IPS-NIHi7 (cell line): ENCODE measurements around the gene LRP3.
"Not testable (repeated sequence)": the region's sequence is repeated elsewhere in the genome, so short reads cannot be mapped to it uniquely, and the experiment has no call there.

Experiments
- DNase-seq: peaks from one replicate; pipeline ENCODE4 v3.0.0; 2012; ENCODE audit warnings: mixed read lengths; ENCODE audit errors: extremely low spot score

The LRP3 gene

DNA sequence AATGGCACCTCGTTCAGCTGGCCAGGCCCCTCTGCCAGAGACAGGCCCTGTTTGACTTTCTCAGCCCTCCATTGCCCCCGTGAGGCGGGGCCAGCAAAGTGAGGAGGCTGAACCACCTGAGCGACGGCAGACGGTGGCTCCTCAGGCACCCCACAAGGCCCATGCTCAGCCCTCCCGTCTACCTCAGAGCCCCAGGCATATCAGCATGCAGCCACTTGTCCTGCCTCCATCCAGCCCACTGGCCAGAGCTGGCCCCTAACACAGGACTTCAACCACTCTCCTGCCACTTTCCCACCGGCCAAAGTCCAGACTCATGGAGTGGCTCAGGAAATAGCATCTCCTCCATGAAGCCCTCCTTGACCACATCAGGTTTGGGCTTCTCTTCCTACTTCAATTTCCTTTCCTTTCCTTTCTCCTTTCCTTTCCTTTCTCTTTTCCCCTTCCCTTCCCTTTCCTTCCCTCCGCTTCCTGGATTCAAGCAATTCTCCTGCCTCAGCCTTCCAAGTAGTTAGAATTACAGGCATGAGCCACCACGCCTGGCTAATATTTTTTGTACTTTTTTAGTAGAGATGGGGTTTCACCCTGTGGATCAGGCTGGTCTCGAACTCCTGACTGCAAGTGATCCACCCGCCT, 22.2 kb downstream of the LRP3 start:
- peak; percentile 58 for DNase-seq

DNA sequence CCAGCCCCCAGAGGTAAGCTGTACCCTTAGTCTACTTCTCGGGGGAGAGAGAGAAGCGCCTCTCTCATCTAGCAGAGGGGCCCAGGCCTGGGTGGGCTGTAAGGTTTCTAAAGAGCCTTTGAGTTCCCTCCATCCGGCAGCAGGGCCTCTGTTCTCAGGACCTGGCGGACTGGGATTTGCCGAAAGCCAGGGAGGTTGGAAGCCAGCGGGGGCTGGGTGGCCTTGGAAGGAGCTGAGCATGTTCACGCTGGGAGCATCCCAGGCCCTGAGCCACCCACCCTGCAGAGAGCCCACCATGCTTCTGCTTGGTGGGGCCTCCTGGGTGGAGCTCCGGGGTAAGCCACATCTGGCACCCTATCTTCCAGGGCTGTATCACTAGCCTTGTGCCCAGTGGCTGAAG, 23.8 kb downstream of the LRP3 start:
- no peak for DNase-seq

DNA sequence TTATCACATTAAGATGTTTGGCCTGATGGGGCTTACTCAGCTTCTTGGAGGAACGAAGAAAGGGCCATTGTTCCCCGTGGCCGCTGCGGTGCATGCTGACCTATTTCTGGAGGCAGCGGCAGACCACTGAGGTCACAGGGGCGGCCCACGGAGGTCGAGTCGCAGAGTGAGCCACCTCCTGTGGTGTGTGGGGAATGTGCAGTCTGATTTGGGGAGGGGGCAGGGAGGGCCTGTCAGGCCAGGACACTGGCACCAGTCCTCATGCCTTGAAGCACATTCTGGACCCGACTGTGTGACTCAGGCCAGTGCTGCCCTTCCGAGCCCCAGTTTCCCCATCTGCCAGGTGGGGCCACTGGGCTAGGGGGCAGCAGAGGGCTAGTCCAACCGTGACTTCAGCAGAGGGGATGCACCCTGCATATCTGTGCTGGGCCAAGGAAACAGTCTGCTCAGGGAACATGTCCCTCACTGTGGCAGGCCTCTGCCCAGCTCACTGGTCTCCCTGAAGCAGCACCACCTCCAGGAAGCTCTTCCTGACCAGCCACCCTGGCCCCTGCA, 25.2 kb downstream of the LRP3 start:
- peak; percentile 65 for DNase-seq

DNA sequence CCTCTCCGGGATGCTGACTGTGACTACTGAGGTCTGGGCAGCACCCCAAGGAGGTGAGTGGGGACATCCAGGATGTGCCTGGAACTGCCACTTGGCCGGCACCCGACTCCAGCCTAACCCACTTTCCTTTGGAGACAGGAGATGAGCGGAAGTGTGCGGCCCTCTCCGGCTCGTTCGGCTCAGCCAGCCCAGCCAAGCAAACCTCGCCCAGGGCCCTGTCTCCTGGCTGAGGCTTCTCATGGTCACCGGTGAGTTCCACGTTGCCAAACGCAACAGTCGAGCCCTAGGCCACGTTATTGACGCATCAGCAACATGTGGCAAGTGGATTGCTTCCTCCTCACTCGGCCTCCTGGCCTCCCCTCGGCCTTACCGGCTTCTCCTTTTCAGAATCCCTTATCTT, 26.0 kb downstream of the LRP3 start:
- DNase-seq, result no peak

DNA sequence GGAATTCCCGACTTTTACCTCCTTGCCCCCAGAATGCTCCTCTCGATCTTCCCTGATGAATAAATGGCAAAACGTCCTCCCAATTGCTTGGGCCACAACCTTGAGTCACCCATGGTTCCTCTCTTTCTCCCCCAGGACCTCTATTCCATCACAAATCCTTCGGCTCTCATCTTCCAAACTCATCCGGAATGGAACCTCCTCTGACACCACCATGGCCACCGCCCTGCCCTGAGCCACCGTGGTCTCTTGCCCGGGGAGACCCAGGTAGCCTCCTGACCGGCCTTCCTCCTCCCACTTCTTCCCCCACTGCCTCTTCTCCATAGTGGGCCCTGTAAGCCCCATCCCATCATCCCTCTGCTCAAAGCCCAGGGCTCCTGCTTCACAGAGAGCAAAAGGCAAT, 26.6 kb downstream of the LRP3 start:
- DNase-seq, result no peak

DNA sequence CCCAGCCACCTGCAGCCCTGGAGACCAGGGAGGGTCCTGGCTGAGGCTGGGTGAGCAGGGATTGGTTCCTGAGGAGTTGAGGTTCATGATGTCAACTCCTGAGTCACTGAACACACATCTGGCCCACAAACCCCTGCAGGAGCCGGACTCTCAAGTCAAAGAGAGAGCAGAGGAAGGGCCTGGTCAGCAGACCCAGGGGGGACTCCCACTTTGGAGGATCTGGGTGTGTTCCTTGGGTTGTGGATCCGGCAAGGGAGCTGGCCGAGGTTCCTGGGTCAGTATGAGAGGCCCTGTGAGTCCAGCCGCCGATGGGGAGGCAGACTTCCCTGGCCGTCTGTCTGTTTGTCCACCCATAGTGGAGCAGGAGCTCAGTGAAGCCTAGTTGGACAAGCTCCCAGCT, 27.5 kb downstream of the LRP3 start:
- no peak for DNase-seq

DNA sequence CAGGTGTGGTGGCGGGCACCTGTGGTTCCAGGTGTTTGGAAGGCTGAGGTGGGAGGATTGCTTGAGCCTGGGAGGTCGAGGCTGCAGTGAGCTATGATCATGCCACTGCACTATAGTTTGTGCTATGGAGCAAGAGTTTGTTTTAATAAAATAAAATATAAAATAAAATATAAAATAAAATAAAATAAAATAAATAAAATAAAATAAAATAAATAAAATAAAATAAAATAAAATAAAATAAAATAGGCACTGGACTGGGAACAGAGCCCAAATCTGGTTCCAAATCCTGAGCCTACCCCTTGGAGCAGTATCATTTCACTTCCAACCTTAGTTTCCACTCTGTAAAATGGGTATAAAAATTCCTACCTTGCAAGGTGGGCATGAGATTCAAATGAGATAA, 28.1 kb downstream of the LRP3 start:
- not testable (repeated sequence) for DNase-seq

DNA sequence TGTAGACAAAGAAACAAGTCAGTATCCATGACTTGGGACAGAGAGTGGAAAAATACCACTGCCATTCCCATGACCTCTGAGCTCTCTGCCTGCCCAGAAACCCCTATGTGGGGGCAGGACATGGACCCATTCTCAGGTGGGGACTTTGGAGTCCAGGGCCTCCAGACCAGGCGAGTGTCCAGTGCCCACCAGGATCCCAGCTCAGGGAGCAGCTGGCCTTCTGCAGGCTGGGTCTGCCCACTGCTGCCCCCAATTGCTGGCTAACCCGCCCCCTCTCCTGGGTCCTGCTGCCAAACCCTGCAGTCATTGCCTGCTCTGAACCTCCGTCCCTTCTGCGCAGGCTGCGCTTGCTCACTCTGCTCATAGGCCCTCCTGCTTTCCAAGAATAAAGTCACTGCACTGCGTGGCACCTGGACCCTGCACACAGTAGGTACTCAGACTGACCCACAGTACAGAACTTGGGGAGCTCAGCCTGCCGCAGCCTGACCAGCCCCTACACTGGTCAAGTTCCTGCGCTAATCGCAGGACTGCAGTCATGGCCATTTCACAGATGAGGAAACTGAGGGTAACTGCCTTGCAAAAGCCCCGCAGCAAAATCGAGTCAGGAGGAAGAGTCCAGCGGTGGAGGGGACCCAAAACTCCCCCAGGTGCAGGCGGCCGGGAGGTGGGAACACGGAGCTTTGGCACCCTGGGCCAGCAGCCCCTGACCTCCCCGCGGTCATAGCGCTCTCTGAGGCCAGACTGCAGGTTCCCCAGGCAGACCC, 30.7 kb downstream of the LRP3 start:
- no peak for DNase-seq

DNA sequence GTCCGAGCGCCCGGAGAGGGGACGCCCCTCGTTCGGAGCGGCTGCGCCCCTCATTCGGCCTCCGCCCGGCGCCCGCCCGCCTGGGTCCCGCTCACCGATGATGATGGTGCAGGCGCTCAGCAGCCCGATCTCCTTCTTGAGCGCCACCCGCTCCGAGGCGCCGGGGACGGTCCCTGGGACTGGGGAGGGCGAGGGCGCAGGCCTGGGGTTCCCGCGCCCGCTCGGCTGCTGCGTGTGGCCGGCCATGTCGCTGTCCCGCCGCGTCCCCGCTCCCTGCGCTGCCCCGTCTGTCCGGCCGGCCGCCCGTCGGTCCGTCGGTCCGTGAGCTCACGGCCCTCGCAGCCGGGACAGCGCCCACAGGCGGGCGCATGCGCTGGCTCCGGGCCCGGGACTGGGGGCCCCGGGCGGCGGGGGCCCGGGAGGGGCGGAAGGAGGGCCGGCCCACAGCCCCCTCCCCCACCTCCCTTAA, 31.4 kb downstream of the LRP3 start, which contains the start of gene SLC7A10:
SLC7A10 (minus strand) TSS at position 393 of the 469 bp plus-strand sequence; CDS start at position 246, 147 bp downstream.
- peak; percentile 62 for DNase-seq

DNA sequence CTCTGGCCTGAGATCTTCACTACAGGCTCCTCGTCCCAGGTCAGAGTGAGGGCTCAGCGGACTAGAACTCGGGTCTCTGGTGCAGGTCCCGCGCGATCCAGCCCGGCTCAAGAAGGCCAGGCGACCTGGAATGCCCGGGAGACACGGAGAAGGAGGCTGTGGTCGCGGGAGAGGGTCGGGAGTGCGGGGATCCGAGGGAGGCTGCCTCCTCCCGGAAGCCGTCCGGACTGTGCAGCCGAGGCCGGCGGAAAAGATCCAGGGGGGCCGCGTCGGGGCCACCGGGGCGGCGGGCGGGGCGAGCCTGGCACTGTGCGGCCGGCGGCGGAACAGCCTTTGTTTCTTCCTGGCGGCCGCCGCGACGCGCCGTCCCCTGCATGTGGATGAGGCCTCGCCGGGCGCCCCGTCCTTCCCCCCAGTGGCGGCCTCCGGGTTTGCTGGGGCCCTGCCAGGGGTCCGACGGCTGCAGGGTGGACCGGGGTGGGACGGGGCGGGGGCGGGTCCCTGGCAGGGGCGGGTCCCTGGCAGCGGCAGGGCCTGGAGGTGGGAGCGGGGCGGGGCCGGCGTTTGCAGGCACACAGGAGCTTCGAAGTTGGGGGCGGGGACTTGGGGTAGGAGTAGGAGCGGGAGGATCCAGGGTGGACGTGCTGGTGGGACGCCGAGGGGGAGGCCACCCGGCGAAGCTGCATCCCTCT, 32.6 kb downstream of the LRP3 start:
- peak; percentile 87 for DNase-seq

DNA sequence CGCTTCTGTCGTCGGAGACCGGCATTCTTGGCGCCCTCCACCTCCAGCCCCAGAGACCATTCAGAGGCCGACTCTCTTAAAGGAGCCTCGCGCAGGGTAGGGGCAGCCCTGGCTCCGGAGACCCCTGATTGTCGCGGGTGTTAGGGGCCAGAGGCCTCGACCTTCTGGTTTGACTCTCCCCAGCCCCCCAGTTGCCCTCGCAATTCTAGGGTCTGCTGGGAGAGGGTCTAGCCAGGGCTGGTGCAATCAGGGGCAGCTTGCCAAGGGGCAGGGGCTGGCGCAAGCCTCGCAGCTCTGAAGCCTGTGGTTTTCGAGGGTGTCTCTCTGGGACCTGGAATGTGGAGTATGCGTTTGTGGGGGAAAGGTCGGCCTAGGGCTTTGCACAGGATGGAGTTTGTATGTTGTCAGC, 33.1 kb downstream of the LRP3 start:
- DNase-seq, result no peak

DNA sequence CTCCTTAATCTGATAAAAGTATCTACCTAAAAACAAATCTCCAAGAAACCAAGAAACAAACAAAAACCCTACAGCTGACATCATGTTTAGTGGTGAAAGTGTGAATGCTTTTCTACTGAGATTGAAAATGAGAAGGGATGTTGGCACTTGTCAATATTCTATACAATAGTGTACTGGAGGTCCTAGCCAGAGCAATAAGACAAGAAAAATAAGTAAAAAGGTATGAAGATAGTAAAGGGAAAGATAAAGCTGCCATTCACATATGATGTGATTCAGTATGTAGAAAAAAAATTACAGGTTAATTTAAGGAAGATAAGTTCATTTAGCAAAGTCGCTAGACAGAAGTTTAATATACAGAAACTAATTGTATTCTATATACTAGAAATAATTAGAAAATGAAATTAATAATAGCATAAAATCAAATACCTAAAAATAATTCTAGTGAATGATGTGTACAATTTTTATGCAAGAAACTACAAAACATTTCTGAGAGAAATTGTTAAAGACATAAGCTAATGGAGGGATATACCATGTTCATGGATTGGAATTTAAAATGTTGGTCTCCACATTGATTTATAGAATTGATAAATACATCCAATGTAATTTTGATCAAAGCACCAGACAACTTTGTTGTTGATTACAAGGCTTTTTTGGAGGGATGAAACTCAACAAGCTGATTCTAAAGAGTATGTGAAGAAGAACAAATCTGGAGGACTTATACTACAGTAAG, 33.9 kb downstream of the LRP3 start:
- DNase-seq, result no peak

DNA sequence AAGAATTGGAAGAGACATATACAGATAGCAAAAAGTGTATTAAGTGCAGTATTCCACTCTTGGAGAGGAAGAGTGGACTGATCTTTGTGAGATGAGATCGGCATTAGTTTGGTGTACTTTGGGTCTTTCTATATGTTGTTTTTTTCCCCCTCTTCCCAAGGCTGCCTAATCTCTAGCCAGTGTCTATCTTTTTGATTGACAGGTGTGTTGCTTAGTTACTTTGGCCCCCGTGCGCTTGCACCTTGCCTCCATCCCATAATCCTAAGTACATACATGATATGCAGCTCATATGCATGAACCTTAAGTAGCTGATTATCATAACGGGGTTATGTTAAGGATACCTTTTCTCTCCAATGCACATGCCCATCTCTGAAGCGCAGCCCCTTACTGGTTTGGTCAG, 35.8 kb downstream of the LRP3 start:
- DNase-seq, result no peak

DNA sequence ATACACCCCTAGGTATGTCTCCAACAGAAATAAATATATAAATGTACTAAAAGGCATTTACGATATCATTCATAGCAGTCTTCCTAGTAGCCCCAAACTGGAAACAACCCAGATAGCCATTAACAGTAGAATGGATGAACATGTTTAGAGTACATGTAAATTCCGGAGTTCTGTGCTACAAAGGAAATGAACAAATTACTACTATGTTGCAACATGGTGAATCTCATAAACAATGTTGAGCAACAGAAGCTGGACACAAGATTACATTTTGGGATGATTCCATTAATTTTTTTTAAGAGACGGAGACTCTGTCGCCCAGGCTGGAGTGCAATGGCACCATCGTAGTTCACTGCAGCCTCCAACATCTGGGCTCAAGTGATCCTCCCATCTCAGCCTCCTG, 37.4 kb downstream of the LRP3 start:
- no peak for DNase-seq

DNA sequence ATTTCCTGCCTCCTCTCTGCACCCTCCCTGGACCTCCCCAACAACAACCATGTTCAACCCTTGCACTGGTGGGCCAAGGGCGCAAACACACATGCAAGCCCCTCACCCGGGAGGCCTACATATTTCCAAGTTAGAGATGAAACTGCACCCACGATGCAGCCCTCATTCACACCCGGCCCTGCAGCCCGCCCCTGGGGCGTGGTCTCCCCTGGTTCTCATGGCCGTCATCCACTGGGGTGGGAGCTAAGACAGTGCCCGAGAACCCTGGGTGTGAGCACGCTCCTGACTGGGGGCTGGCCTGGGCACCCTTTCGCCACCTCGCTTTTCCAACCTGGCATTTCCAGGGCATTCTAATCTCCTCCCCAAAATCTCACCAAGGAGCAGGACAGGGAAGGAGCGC, 38.5 kb downstream of the LRP3 start:
- DNase-seq, result no peak

DNA sequence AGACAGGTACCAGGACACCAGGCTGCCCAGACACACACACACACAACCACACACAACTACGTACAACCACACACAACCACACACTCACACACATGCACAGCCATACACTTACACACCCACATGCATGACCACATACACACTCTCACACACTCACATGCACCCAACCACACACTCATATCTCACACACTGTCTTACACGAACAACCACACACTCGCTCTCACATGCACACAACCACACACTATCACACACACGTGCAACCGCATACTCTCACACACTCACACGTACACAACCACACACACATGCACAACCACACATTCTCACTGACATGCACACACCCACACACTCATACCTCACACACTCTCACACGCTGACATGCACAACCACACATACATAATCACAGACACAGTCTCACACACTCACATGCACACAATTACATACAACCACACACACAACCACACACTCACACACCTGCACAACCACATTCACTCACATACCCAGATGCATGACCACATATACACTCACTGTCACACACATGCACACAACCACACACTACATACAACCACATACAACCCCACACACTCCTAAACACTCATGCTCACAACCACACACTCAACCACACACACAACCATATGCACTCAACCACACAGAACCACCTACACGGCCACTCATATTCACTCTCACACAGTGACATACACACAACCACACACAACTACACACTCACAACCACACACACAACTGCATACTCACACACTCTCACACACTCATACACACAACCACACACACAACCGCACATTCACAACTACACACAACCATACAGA, 39.1 kb downstream of the LRP3 start:
- DNase-seq, result no peak

DNA sequence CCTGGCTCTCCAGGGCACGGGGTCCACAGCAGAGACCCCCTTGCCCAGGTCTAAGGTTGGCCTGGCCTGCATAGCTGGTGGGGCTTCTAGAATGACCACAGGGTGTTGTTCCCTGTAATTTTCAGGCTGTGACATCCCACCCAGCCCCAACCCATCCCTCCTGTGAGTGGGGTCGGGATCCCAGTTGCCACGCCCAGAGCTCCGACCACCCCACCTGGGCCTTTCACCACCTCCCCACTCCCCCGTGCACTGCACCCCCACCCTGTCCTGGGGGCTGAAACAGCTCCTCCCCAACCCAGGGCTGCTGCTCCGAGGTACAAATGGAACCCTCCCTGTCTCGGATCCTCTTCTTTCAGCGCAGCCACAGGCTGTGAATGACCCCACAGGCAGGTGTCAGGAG, 40.0 kb downstream of the LRP3 start:
- DNase-seq, result no peak

DNA sequence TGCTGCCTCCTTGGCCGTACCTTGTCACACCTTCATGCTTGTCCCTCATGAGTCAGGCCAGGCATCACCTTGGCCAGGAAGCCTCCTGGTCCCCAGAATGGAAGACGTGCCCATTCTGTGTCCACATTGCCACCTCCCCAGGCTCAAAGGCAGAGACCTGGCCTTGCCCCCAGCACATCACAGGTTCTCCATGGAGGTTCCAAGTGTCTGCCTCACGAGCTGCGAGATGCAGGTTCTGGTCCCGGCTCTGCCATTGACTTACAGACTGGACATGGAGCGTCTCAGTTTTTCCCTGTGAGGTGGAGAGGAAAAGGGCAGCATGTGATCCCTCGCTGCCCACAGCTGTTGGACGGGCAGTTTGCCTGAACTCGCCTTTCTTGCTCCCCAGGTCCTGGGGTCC, 40.6 kb downstream of the LRP3 start:
- no peak for DNase-seq

DNA sequence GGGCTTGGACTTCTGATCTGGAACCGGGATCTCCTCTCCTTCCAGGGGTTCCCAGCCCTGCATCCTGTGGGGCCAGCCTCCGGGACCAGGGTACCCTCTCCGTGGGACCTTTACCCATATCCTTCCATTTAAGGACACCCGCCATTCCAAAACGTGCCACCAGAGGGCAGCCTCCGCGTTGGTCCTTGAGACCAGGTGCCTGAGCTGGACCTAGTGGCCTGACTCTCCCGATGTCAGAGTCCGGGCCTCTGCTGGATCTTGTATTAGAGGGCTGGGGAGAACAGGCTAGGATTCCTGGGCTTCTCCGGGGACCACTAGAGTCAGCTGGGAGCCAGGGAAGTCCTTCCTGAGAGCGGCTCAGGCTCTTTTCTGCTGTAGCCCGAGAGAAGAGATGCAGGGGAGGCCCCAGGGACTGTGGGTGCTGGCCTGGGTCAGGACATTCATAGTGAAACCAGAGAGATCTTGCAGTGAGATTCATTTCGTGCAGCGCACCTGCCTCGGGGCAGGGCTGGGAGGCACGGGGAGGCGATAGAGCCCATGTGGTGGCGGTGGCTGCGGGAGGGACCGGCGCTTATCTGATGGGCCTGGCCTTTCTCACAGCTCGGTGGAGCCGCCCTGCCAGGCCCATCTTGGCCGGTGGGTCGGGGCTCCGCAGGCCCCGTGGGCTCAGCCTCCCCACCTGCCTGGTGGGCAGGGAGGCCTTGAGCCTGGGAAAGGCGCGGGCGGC, 41.3 kb downstream of the LRP3 start:
- DNase-seq, result peak; percentile 92

DNA sequence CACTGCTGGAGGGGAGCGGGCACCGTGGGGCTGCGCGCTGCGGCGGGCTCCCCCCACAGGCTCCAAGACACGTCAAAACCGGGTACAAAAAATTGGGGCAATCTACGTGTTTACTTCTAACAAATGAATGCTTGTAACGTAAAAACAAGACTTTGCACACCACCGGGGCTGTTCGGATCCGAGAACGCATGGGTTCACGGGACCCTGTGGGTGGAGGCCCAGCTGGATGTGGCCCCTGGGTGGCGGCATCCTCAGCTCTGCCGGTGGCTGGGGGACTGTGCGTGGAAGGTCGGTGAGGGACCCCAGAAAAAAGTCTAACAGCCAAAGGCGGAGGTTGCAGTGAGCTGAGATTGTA, 41.8 kb downstream of the LRP3 start:
- no peak for DNase-seq
